HG02571 (cell line): ENCODE results near the gene UCP3.

Experiments used
- ATAC-seq: cut with Tn5 transposase; IDR thresholded peaks from one replicate; pipeline ENCODE4 v1.9.1; 2021; ENCODE audit warnings: mild to moderate bottlenecking, moderate library complexity; ENCODE audit not compliant: unreplicated experiment

UCP3 gene

GRCh38 chr11:74018331-74019005, 9.6 kb upstream of the UCP3 start:
- ATAC-seq, result no peak

- ATAC-seq, result no peak
These were observed 8.7 kb upstream of the UCP3 start for GRCh38 chr11:74017631-74018030.

GRCh38 chr11:74015919-74016684, 7.2 kb upstream of the UCP3 start:
- no peak for ATAC-seq

GRCh38 chr11:74014880-74015279, 6.0 kb upstream of the UCP3 start:
- ATAC-seq, result no peak

GRCh38 chr11:74013141-74013540, 4.3 kb upstream of the UCP3 start:
- no peak for ATAC-seq

GRCh38 chr11:74012074-74012809, 3.4 kb upstream of the UCP3 start:
- no peak for ATAC-seq

GRCh38 chr11:74011360-74012073, 2.6 kb upstream of the UCP3 start:
- ATAC-seq, result peak; percentile 67

GRCh38 chr11:74010306-74011300, 1.7 kb upstream of the UCP3 start:
- ATAC-seq, result no peak

- no peak for ATAC-seq
These were observed 905 bp upstream of the UCP3 start for GRCh38 chr11:74009675-74010305.

GRCh38 chr11:74009230-74009547, 304 bp upstream of the UCP3 start:
- ATAC-seq, result no peak

GRCh38 chr11:74007691-74008372, 1.1 kb downstream of the UCP3 start:
- no peak for ATAC-seq

- ATAC-seq, result no peak
These were observed 2.1 kb downstream of the UCP3 start for GRCh38 chr11:74006743-74007304.

- ATAC-seq, result no peak
These were observed 3.0 kb downstream of the UCP3 start for GRCh38 chr11:74005721-74006517.

- ATAC-seq, result no peak
These were observed 3.9 kb downstream of the UCP3 start for GRCh38 chr11:74004759-74005615.

GRCh38 chr11:74004046-74004695, 4.7 kb downstream of the UCP3 start:
- ATAC-seq, result no peak

GRCh38 chr11:74002832-74003231, 6.1 kb downstream of the UCP3 start:
- no peak for ATAC-seq
